IMR-90 (cell line): Measurements from ENCODE around the gene ADAMTS6.

Experiments
- BHLHE40 ChIP-seq: fragments of 150-350 bp; IDR thresholded peaks from 2 replicates; pipeline ENCODE4 v1.6.1; 2016; ENCODE audit warnings: mild to moderate bottlenecking, low read depth, low read length
- RAD21 ChIP-seq: IDR thresholded peaks from 2 replicates; pipeline ENCODE4 v1.6.1; 2012; ENCODE audit warnings: low read length, improper control_type of control experiment
- SMC3 ChIP-seq: fragments of 150-350 bp; IDR thresholded peaks from 2 replicates; pipeline ENCODE4 v1.6.1; 2016; ENCODE audit warnings: low read depth, mild to moderate bottlenecking, antibody characterized with exemption, low read length, moderate library complexity
- TF ChIP-seq, protein P1 (sequence below): conservative IDR thresholded peaks from 2 replicates; pipeline ENCODE4 v1.5.1; 2012; ENCODE audit warnings: mild to moderate bottlenecking, low read depth, low read length, improper control_type of control experiment

DNA sequence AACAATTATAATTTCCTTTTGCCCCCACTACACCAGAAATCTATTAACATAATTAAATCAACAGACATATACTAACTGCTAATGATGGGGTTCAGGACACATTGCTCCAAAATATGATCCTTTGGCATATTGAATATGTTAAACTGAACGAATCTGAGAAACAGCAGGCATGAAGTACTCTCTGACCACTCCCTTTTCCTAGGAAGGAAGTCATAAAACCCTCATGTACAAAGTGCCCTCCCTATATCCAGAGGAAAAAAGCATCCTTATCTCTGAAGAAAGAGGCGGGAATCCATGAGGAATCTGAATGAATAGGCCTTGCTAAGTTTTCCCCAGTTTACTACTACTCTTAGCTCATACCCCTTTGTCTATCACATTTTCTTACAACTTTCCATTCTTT is 67.9 kb downstream of the ADAMTS6 start:
- TF ChIP-seq RAD21, result no peak
- TF ChIP-seq, protein P1, sequence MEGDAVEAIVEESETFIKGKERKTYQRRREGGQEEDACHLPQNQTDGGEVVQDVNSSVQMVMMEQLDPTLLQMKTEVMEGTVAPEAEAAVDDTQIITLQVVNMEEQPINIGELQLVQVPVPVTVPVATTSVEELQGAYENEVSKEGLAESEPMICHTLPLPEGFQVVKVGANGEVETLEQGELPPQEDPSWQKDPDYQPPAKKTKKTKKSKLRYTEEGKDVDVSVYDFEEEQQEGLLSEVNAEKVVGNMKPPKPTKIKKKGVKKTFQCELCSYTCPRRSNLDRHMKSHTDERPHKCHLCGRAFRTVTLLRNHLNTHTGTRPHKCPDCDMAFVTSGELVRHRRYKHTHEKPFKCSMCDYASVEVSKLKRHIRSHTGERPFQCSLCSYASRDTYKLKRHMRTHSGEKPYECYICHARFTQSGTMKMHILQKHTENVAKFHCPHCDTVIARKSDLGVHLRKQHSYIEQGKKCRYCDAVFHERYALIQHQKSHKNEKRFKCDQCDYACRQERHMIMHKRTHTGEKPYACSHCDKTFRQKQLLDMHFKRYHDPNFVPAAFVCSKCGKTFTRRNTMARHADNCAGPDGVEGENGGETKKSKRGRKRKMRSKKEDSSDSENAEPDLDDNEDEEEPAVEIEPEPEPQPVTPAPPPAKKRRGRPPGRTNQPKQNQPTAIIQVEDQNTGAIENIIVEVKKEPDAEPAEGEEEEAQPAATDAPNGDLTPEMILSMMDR, result no peak
- no peak for TF ChIP-seq BHLHE40
- no peak for TF ChIP-seq SMC3
